ENCODE results near the gene EME1. TPM values are rescaled to one million over a fixed set of nuclear protein-coding genes. Genes with fewer than 3 reads are reported as not detected.
A peak's percentile ranks its signal among the peaks of the same experiment; 100 is the strongest.

The EME1 gene
- total and polyA plus RNA-seq, 10 of the 15 experiments (the other 5 are each of a cell fraction or from before 2014, with no cell fraction given) = 13.8 to 40.5 (median 22.0) TPM

GRCh38 chr17:50345432-50346312, 27.4 kb upstream of the EME1 start, which contains the start of gene XYLT2 (continued):
- TF ChIP-seq IRF5 (IDR thresholded peaks at IDR 0.05; ENCODE audit: borderline replicate concordance) (no peak), SIN3A (IDR thresholded peaks at IDR 0.05; ENCODE audit: low read depth, low read length) (peak; percentile 22; the same call in 1 of the 2 replicates), HDGF (IDR thresholded peaks at IDR 0.05) (no peak), IKZF1 (conservative IDR thresholded peaks at IDR 0.05) (peak; percentile 30; the same call in 1 of the 2 replicates), BHLHE40 (IDR thresholded peaks at IDR 0.05; ENCODE audit: borderline replicate concordance in 1 of 2, low read depth in 2 of 2, low read length in 1 of 2) (peak; percentile 73 to 90; a peak in 3 of 4 replicates), MAX (IDR thresholded peaks at IDR 0.05; ENCODE audit: low read depth, low read length) (peak; percentile 89), ZBTB40 (IDR thresholded peaks at IDR 0.05; ENCODE audit: borderline replicate concordance) (no peak), NKRF (conservative IDR thresholded peaks at IDR 0.05) (peak; percentile 74), BACH1 (IDR thresholded peaks at IDR 0.05; ENCODE audit: borderline replicate concordance) (peak; percentile 94), POLR2AphosphoS5 (IDR thresholded peaks at IDR 0.05; ENCODE audit: low read length) (peak; percentile 39; the same call in 1 of the 2 replicates), YBX1 (IDR thresholded peaks at IDR 0.05) (no peak), TCF7 (IDR thresholded peaks at IDR 0.05; ENCODE audit: borderline replicate concordance) (no peak), USF2 (IDR thresholded peaks at IDR 0.05; ENCODE audit: borderline replicate concordance, low read depth, low read length) (no peak), IKZF2 (IDR thresholded peaks at IDR 0.05) (0 out of 4 replicates have a peak, but pooled peaks of 1 of the 2 experiments have one; percentile 13), ZNF687 (IDR thresholded peaks at IDR 0.05) (peak; percentile 81)

All from GM12878 (cell line).